ENCODE measurements around the gene ABL1. TPM values are rescaled to one million over a fixed set of nuclear protein-coding genes. Genes with fewer than 3 reads are reported as not detected.

Gene ABL1
- total RNA-seq, 4 donors from 2014 or later, result 31.3 to 40.4 (median 34.8) TPM

GRCh38 chr9:130901498-130902203 is 66.6 kb downstream of the ABL1 start:
- Histone ChIP-seq H3K4me3 (no peak overlapping the region), H3K36me3 (no peaks in the 10 kb centered on the region), H3K27me3 (peaks cover 66% of the 10 kb centered on the region), H3K4me1 (no peaks in the 10 kb centered on the region), H3K27ac (no peak overlapping the region), H3K9me3 (no peaks in the 10 kb centered on the region)
- no CpG with 5 or more reads among the region's 17 CpGs for WGBS
- TF ChIP-seq EP300 (IDR thresholded peaks at IDR 0.05) (no peak), POLR2AphosphoS5 (IDR thresholded peaks at IDR 0.05) (no peak), POLR2A (IDR thresholded peaks at IDR 0.05) (no peak), CTCF (IDR thresholded peaks at IDR 0.05) (no peak)
- DNase-seq (ENCODE audit: low spot score in 2 of 2), result no peak

DNA sequence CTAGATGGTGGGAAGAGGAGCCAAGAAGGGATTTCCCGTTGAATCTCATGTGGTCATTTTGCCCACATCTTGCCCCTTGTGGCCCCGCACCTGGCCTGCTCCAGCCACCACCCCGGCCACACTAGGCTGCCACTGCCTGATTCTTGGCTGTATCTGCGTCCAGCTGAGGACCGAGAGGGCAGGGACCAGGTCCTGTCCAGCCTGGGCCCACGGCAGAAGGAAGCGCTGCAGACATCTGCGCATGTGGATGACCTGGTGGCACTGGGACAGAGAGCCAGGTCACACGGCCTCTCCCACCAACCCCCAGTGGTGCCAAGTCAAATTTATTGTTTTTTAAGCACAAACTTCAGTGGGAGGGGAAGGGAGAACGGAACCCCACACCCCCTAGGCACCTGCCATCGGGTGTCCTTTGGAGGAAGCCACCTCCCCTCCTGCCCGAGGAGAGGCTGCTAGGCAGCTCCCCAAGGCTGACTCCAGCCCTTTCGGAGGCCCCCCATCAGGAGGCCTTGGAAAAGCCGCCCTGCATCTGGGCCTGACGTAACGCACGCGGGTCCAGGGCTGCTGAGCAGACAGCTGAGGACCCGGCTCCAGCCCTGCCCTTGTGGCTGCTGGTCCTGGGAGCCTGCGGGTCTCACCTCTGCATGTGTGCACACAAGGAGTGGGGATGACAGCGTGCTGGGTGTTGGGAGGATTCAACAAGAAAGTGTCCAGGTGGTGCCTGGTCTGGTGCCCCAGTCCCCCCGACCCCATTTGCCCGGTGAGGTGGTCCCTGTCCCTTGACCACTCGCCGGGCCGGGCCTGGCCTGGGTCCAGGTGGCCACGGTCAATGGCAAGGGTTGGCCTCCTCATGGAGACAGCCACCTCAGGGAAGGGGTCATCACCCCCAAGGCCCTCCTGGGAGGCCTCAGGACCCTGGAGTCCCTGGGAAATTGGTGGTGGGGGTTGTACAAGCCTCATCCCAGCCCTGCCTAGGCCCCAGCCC is 67.4 kb downstream of the ABL1 start:
- no peaks in the 10 kb centered on the region for H3K9me3 ChIP-seq
- DNase-seq (ENCODE audit: low spot score in 2 of 2), result no peak
- no peaks in the 10 kb centered on the region for H3K4me1 ChIP-seq
- no peak for TF ChIP-seq EP300 (IDR thresholded peaks at IDR 0.05)
- no peak for TF ChIP-seq CTCF (IDR thresholded peaks at IDR 0.05)
- TF ChIP-seq POLR2AphosphoS5 (IDR thresholded peaks at IDR 0.05), result no peak
- TF ChIP-seq POLR2A (IDR thresholded peaks at IDR 0.05), result no peak
- H3K36me3 ChIP-seq, result no peaks in the 10 kb centered on the region
- 70% methylated on average over 11 of the region's 27 CpGs for WGBS
- H3K27ac ChIP-seq, result no peak overlapping the region
- H3K27me3 ChIP-seq, result peaks cover 58% of the 10 kb centered on the region
- no peak overlapping the region for H3K4me3 ChIP-seq

DNA sequence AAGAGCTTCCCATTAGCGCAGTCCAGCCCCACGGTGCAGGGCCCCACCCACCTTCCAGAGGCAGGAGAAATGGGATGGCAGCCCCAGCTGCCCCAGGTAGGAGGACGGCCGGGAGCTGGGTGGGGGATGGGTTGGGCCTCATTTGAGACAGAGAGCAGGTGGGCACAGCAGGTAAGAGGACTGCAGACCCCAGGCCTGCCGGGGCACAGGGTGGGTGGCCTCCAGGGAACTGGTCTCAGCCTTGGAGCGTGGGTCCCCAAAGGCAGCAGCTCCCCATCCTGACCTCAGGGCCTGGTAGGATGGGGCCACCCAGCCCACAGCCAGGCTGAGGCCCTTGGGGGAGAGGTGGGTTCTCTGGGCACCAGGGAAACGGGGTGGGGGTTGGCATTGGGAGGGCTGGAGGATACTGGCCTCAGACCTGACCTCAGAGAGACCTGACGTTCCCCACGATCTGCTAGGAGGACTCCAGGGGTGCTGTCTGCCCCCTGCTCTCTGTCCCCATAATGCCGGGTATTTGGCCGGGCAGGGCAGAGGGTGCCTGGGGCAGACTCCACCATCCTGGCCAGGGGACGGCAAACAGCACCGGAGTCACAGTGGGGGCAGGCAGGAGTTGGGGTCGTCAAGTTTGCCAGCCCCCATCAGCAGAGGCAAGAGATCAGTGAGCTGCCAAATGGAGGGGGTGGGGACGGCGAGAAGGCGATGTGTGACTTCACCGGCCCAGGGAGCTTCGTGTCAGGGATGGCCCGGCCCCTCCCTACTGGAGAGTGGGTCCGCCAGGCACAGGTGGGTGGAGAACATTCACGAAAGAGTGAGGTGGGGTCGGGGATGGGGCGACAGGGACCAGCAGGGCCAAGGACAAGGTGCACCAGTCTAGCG is 68.4 kb downstream of the ABL1 start:
- H3K9me3 ChIP-seq, result no peaks in the 10 kb centered on the region
- no peak overlapping the region for H3K4me3 ChIP-seq
- no peak overlapping the region for H3K27ac ChIP-seq
- 70% methylated on average over 22 of the region's 25 CpGs for WGBS
- H3K27me3 ChIP-seq, result peaks cover 49% of the 10 kb centered on the region
- H3K4me1 ChIP-seq, result no peaks in the 10 kb centered on the region
- DNase-seq (ENCODE audit: low spot score in 2 of 2), result no peak
- H3K36me3 ChIP-seq, result no peaks in the 10 kb centered on the region
- TF ChIP-seq EP300 (IDR thresholded peaks at IDR 0.05) (no peak), POLR2A (IDR thresholded peaks at IDR 0.05) (no peak), CTCF (IDR thresholded peaks at IDR 0.05) (no peak), POLR2AphosphoS5 (IDR thresholded peaks at IDR 0.05) (no peak)

GRCh38 chr9:130904070-130905044 is 69.3 kb downstream of the ABL1 start:
- peaks cover 47% of the 10 kb centered on the region for H3K27me3 ChIP-seq
- no peaks in the 10 kb centered on the region for H3K9me3 ChIP-seq
- no peak overlapping the region for H3K4me3 ChIP-seq
- TF ChIP-seq CTCF (IDR thresholded peaks at IDR 0.05) (no peak), EP300 (IDR thresholded peaks at IDR 0.05) (no peak), POLR2A (IDR thresholded peaks at IDR 0.05) (no peak), POLR2AphosphoS5 (IDR thresholded peaks at IDR 0.05) (no peak)
- 79% methylated on average over 29 of the region's 48 CpGs for WGBS
- H3K36me3 ChIP-seq, result no peaks in the 10 kb centered on the region
- no peaks in the 10 kb centered on the region for H3K4me1 ChIP-seq
- no peak for DNase-seq (ENCODE audit: low spot score in 2 of 2)
- H3K27ac ChIP-seq, result no peak overlapping the region

Measured in suprapubic skin (tissue), 4 donors.